IPS-20b (cell line): ENCODE results near the gene KCTD3.

ENCODE experiments used
- H3K27ac ChIP-seq: one replicate; pipeline ENCODE4 v1.5.1; 2013; ENCODE audit warnings: low read length
- H3K27me3 ChIP-seq: 2 replicates; pipeline ENCODE4 v1.6.1; 2013; ENCODE audit warnings: mild to moderate bottlenecking, low read length, inconsistent platforms; ENCODE audit not compliant: insufficient read depth
- H3K36me3 ChIP-seq: 2 replicates; pipeline ENCODE4 v1.6.1; 2013; ENCODE audit warnings: low read depth, mild to moderate bottlenecking, inconsistent platforms, low read length, moderate library complexity; ENCODE audit not compliant: insufficient read depth
- H3K4me1 ChIP-seq: 2 replicates; pipeline ENCODE4 v1.6.1; 2013; ENCODE audit warnings: mild to moderate bottlenecking, control low read depth, inconsistent platforms, low read length, moderate library complexity; ENCODE audit not compliant: insufficient read depth
- H3K4me3 ChIP-seq: 2 replicates; pipeline ENCODE4 v1.5.1; 2013; ENCODE audit warnings: mild to moderate bottlenecking, low read length, inconsistent platforms
- H3K9ac ChIP-seq: 2 replicates; pipeline ENCODE4 v1.6.1; 2013; ENCODE audit warnings: low read depth, mild to moderate bottlenecking, inconsistent platforms, low read length, moderate library complexity
- H3K9me3 ChIP-seq: 2 replicates; pipeline ENCODE4 v1.6.1; 2013; ENCODE audit warnings: mild to moderate bottlenecking, low read depth, low read length, inconsistent platforms; ENCODE audit not compliant: insufficient read depth

KCTD3 gene

GRCh38 chr1:215667761-215668160, 100.7 kb downstream of the KCTD3 start:
- peaks cover 11% of the 10 kb centered on the region for H3K4me1 ChIP-seq
- no peak overlapping the region for H3K9ac ChIP-seq
- H3K27me3 ChIP-seq: no peaks in the 10 kb centered on the region
- no peaks in the 10 kb centered on the region for H3K9me3 ChIP-seq
- no peak overlapping the region for H3K27ac ChIP-seq
- H3K36me3 ChIP-seq: no peaks in the 10 kb centered on the region
- H3K4me3 ChIP-seq: no peak overlapping the region

GRCh38 chr1:215669806-215670491, 102.8 kb downstream of the KCTD3 start:
- H3K27me3 ChIP-seq: no peaks in the 10 kb centered on the region
- peaks cover 11% of the 10 kb centered on the region for H3K4me1 ChIP-seq
- H3K4me3 ChIP-seq: no peak overlapping the region
- no peaks in the 10 kb centered on the region for H3K9me3 ChIP-seq
- no peaks in the 10 kb centered on the region for H3K36me3 ChIP-seq
- H3K9ac ChIP-seq: peak overlapping the region; percentile 28; the same call in 1 of the 2 replicates
- no peak overlapping the region for H3K27ac ChIP-seq
